ENCODE data around the gene PDZD8.

DNA sequence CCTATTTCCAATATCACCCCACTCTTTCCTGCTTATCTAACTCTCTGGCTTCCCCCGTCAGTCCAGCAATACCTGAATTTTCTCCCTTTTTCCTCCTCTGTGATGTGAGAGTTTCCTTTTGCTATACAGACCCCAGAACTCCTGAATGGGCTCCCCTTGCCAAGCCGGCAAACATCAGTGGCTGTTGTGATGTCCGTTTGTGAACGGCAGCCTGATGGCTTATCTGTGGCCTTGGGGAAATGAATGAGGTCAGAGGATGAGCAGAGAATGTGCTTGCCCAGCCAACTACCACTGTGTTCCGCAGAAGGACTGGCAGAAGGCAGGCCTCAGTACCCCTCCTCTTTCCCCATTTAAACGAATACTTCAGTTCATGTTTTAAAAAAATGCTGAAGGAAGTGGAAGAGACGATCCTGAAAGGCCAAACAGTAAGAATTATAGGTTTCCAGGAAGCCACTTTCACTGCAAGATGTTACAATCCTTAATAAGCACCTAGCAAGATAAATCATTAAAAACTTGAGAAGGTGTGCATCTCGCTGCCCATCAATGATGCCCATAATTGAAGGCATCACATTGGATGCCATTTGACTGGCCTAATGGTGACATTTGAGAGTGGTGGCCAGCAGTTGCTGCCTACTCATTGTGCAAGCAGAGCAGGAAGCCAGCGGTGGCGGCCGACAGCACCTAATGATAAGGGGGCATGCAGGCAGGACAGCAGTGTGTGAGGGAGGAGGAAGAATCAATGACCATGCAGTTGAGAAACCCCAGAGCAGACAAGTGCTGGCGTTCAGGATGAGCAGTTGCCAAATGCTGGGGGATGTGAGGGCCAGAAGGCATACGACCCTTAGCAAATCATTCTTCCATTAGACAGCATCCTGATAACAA, 102.8 kb downstream of the PDZD8 start:
- TF ChIP-seq, protein P1, sequence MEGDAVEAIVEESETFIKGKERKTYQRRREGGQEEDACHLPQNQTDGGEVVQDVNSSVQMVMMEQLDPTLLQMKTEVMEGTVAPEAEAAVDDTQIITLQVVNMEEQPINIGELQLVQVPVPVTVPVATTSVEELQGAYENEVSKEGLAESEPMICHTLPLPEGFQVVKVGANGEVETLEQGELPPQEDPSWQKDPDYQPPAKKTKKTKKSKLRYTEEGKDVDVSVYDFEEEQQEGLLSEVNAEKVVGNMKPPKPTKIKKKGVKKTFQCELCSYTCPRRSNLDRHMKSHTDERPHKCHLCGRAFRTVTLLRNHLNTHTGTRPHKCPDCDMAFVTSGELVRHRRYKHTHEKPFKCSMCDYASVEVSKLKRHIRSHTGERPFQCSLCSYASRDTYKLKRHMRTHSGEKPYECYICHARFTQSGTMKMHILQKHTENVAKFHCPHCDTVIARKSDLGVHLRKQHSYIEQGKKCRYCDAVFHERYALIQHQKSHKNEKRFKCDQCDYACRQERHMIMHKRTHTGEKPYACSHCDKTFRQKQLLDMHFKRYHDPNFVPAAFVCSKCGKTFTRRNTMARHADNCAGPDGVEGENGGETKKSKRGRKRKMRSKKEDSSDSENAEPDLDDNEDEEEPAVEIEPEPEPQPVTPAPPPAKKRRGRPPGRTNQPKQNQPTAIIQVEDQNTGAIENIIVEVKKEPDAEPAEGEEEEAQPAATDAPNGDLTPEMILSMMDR (IDR thresholded peaks at IDR 0.05; ENCODE audit: insufficient read depth, low read depth, low read length), result no peak
- no peak for TF ChIP-seq EZH2 (IDR thresholded peaks at IDR 0.05; ENCODE audit: insufficient read depth, low read length)
